CD14-positive monocyte (primary cell): ENCODE results near the gene LRFN3. TPM values are rescaled to one million over a fixed set of nuclear protein-coding genes. Genes with fewer than 3 reads are reported as not detected.
"Not testable (repeated sequence)": the region's sequence is repeated elsewhere in the genome, so short reads cannot be mapped to it uniquely, and the experiment has no call there.

Source experiments
- DNase-seq, 3 donors: peaks; one replicate each; pipeline ENCODE4 v3.0.0-alpha.2; 2011 to 2022
- H2AFZ ChIP-seq: 2 replicates; pipeline ENCODE4 v1.6.0; 2012; ENCODE audit warnings: mild to moderate bottlenecking, low read depth, low read length, inconsistent platforms; ENCODE audit not compliant: insufficient read depth, poor library complexity, severe bottlenecking
- H3K27ac ChIP-seq, 2 donors: 1 replicate in 1 of 2; 2 replicates in 1 of 2; pipeline ENCODE4 v1.5.1; 2012 to 2013; ENCODE audit warnings: low read length in 2 of 2, control low read depth in 1 of 2, inconsistent platforms in 1 of 2, low read depth in 1 of 2, mild to moderate bottlenecking in 1 of 2
- H3K27me3 ChIP-seq, 2 donors: one replicate each; pipeline versions ENCODE4 v1.6.0 to v1.6.1; 2011 to 2013; ENCODE audit warnings: low read length in 2 of 2; ENCODE audit not compliant: control insufficient read depth in 2 of 2, insufficient read depth in 2 of 2
- H3K36me3 ChIP-seq, 2 donors: replicated peaks in 1 of 2; 1 replicate in 1 of 2; 2 replicates in 1 of 2; pipeline versions ENCODE4 v1.5.1 to v1.6.1; 2012 to 2013; ENCODE audit warnings: low read length in 2 of 2, control low read depth in 1 of 2, inconsistent platforms in 1 of 2, mild to moderate bottlenecking in 1 of 2; ENCODE audit not compliant: insufficient read depth in 2 of 2, control insufficient read depth in 1 of 2
- H3K4me1 ChIP-seq, 2 donors: 1 replicate in 1 of 2; 2 replicates in 1 of 2; pipeline versions ENCODE4 v1.5.1 to v1.6.1; 2012 to 2013; ENCODE audit warnings: low read length in 2 of 2, control low read depth in 1 of 2, inconsistent platforms in 1 of 2, mild to moderate bottlenecking in 1 of 2, moderate library complexity in 1 of 2; ENCODE audit not compliant: insufficient read depth in 2 of 2, control insufficient read depth in 1 of 2
- H3K4me2 ChIP-seq: replicated peaks from 2 replicates; pipeline ENCODE3; 2012; ENCODE audit warnings: low read length, moderate library complexity, mild to moderate bottlenecking; ENCODE audit not compliant: poor library complexity, severe bottlenecking; ENCODE audit errors: extremely low read depth
- H3K4me3 ChIP-seq, 3 experiments: fragments of 200-600 bp in 1 of 3; sonication (generic) in 1 of 3; replicated peaks in 1 of 3; 1 replicate in 2 of 3; 2 replicates in 1 of 3; pipeline ENCODE4 v1.5.1; 2011 to 2013; ENCODE audit warnings: low read length in 3 of 3, mild to moderate bottlenecking in 3 of 3, control low read depth in 2 of 3, low read depth in 2 of 3, inconsistent platforms in 1 of 3, moderate library complexity in 1 of 3
- H3K79me2 ChIP-seq: 2 replicates; pipeline ENCODE4 v1.6.0; 2012; ENCODE audit warnings: mild to moderate bottlenecking, control low read depth, inconsistent platforms, low read length, moderate library complexity; ENCODE audit not compliant: insufficient read depth
- H3K9ac ChIP-seq: 2 replicates; pipeline ENCODE4 v1.6.0; 2017; ENCODE audit warnings: low read length, mild to moderate bottlenecking; ENCODE audit not compliant: insufficient read depth, poor library complexity, severe bottlenecking
- H3K9me3 ChIP-seq, 2 donors: replicated peaks in 1 of 2; 1 replicate in 1 of 2; 2 replicates in 1 of 2; pipeline versions ENCODE4 v1.5.1 to v1.6.1; 2012 to 2013; ENCODE audit warnings: low read length in 2 of 2, control low read depth in 1 of 2; ENCODE audit not compliant: control insufficient read depth in 1 of 2, insufficient read depth in 1 of 2
- H4K20me1 ChIP-seq: 2 replicates; pipeline ENCODE4 v1.6.0; 2012; ENCODE audit warnings: mild to moderate bottlenecking, low read length, control low read depth, moderate library complexity; ENCODE audit not compliant: insufficient read depth
- H3K27ac Mint-ChIP-seq, 7 donors: one replicate each; pipeline ENCODE4 v1.8.0; 2020; ENCODE audit warnings: mild to moderate bottlenecking in 7 of 7, mixed read lengths in 7 of 7, moderate library complexity in 6 of 7, inconsistent platforms in 2 of 7
- H3K27me3 Mint-ChIP-seq, 3 donors: one replicate each; pipeline ENCODE4 v1.8.0; 2021 to 2022; ENCODE audit warnings: low read depth in 3 of 3, mild to moderate bottlenecking in 3 of 3, mixed read lengths in 3 of 3, moderate library complexity in 3 of 3, inconsistent platforms in 1 of 3
- H3K36me3 Mint-ChIP-seq, 2 donors: one replicate each; pipeline ENCODE4 v1.8.0; 2020; ENCODE audit warnings: mixed read lengths in 2 of 2, inconsistent platforms in 1 of 2, mild to moderate bottlenecking in 1 of 2
- H3K4me1 Mint-ChIP-seq: one replicate; pipeline ENCODE4 v1.8.0; 2020; ENCODE audit warnings: mild to moderate bottlenecking, mixed read lengths
- H3K4me3 Mint-ChIP-seq, 2 donors: one replicate each; pipeline ENCODE4 v1.8.0; 2020; ENCODE audit warnings: mild to moderate bottlenecking in 2 of 2, mixed read lengths in 2 of 2, moderate library complexity in 1 of 2
- H3K9me3 Mint-ChIP-seq, 7 donors: one replicate each; pipeline ENCODE4 v1.8.0; 2020 to 2022; ENCODE audit warnings: mixed read lengths in 7 of 7, mild to moderate bottlenecking in 6 of 7, moderate library complexity in 6 of 7, inconsistent platforms in 2 of 7
- WGBS: methylation state at CpG from one replicate; pipeline ENCODE4 v1.1.5; 2013; ENCODE audit warnings: missing lambda C conversion rate; ENCODE audit not compliant: insufficient coverage; 5-methylcytosine and 5-hydroxymethylcytosine counted together
- intact Hi-C, 2 donors: fragments of 100-400 bp; cut with micrococcal nuclease; formaldehyde crosslinking; loops; one replicate each; pipeline versions ENCODE4 v1.15.0 to v1.15.1; 2023
- polyA plus RNA-seq, 3 donors: library from polyadenylated mRNA; depleted of rRNA in 1 of 3; unstranded in 2 of 3; stranded (reverse) in 1 of 3; fragments of 300-500 nt in 2 of 3; fragments of >200 nt in 1 of 3; fragmentation: Illumina TruSeq in 2 of 3; gene quantifications; 1 replicate in 2 of 3; 2 replicates in 1 of 3; pipeline ENCODE4 v1.2.3, GENCODE V29; 2012 to 2021
- TF ChIP-seq, protein P1 (sequence below): fragments of 200-600 bp; IDR thresholded peaks from one replicate; pipeline ENCODE4 v1.8.0; 2022; ENCODE audit warnings: antibody characterized with exemption, mild to moderate bottlenecking

The LRFN3 gene
- polyA plus RNA-seq, 3 donors: 0.04 TPM; not detected in 2

GRCh38 chr19:35955881-35956634 is 19.9 kb downstream of the LRFN3 start:
- H3K4me1 ChIP-seq: peaks cover 16 to 31% of the 10 kb centered on the region in 2 donors
- H3K4me3 Mint-ChIP-seq: no peak overlapping the region
- TF ChIP-seq, protein P1, sequence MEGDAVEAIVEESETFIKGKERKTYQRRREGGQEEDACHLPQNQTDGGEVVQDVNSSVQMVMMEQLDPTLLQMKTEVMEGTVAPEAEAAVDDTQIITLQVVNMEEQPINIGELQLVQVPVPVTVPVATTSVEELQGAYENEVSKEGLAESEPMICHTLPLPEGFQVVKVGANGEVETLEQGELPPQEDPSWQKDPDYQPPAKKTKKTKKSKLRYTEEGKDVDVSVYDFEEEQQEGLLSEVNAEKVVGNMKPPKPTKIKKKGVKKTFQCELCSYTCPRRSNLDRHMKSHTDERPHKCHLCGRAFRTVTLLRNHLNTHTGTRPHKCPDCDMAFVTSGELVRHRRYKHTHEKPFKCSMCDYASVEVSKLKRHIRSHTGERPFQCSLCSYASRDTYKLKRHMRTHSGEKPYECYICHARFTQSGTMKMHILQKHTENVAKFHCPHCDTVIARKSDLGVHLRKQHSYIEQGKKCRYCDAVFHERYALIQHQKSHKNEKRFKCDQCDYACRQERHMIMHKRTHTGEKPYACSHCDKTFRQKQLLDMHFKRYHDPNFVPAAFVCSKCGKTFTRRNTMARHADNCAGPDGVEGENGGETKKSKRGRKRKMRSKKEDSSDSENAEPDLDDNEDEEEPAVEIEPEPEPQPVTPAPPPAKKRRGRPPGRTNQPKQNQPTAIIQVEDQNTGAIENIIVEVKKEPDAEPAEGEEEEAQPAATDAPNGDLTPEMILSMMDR: no peak
- no peaks in the 10 kb centered on the region for H3K36me3 Mint-ChIP-seq
- no peak overlapping the region for H3K4me3 ChIP-seq
- no peak for DNase-seq
- no peak overlapping the region for H3K27ac ChIP-seq
- H3K4me1 Mint-ChIP-seq: peaks cover 35% of the 10 kb centered on the region
- H3K27me3 Mint-ChIP-seq: peaks cover 35 to 43% (median 40%) of the 10 kb centered on the region in 3 donors
- no peaks in the 10 kb centered on the region for H3K36me3 ChIP-seq
- no peak overlapping the region for H3K9ac ChIP-seq
- H3K9me3 ChIP-seq: peaks cover 8 to 9% of the 10 kb centered on the region in 2 donors
- H3K4me2 ChIP-seq: no peak overlapping the region
- no CpG with 5 or more reads among the region's 6 CpGs for WGBS
- H2AFZ ChIP-seq: no peak overlapping the region
- H3K27me3 ChIP-seq: peaks cover 18 to 33% of the 10 kb centered on the region in 2 donors
- intact Hi-C loops: no loop called here
- H3K79me2 ChIP-seq: no peaks in the 10 kb centered on the region
- H3K9me3 Mint-ChIP-seq: peaks cover 5 to 30% (median 15%) of the 10 kb centered on the region in 7 donors
- no peaks in the 10 kb centered on the region for H4K20me1 ChIP-seq
- peak overlapping the region in 1 of 7 donors; percentile 43 for H3K27ac Mint-ChIP-seq

- Mint-ChIP-seq H3K9me3 (peaks cover 5 to 30% (median 17%) of the 10 kb centered on the region in 7 donors), H3K4me1 (peaks cover 28% of the 10 kb centered on the region), H3K4me3 (peak overlapping the region in 1 of 2 donors; percentile 61), H3K27me3 (peaks cover 35 to 51% (median 47%) of the 10 kb centered on the region in 3 donors)
- H2AFZ ChIP-seq, H3K4me3 ChIP-seq, H3K9ac ChIP-seq, H3K4me2 ChIP-seq, H3K36me3 ChIP-seq, H3K9me3 ChIP-seq, H3K79me2 ChIP-seq, H3K36me3 Mint-ChIP-seq, intact Hi-C loops, H3K27ac ChIP-seq, DNase-seq, H3K27ac Mint-ChIP-seq, H4K20me1 ChIP-seq: not testable (repeated sequence)
- Histone ChIP-seq H3K27me3 (peaks cover 18 to 38% of the 10 kb centered on the region in 2 donors), H3K4me1 (peaks cover 16 to 28% of the 10 kb centered on the region in 2 donors)
- 84% methylated on average over 5 of the region's 8 CpGs for WGBS
These were observed 21.2 kb downstream of the LRFN3 start for GRCh38 chr19:35957411-35957810.
